Vagina (tissue), 2 donors: ENCODE data around the gene FHIP1A. TPM values are rescaled to one million over a fixed set of nuclear protein-coding genes. Genes with fewer than 3 reads are reported as not detected.

Source experiments
- DNase-seq, 2 donors: peaks; one replicate each; pipeline ENCODE4 v3.0.0-alpha.2; 2017; ENCODE audit errors: extremely low spot score in 2 of 2
- H3K27ac ChIP-seq: fragments of 200-600 bp; sonication (generic); one replicate; pipeline ENCODE4 v1.5.1; 2019
- H3K27me3 ChIP-seq: fragments of 200-600 bp; sonication (generic); one replicate; pipeline ENCODE4 v1.5.1; 2019
- H3K36me3 ChIP-seq, 2 donors: fragments of 200-600 bp; sonication (generic); one replicate each; pipeline ENCODE4 v1.5.1; 2017 to 2019
- H3K4me1 ChIP-seq: fragments of 200-600 bp; sonication (generic); one replicate; pipeline ENCODE4 v1.5.1; 2019
- H3K4me3 ChIP-seq, 2 donors: fragments of 200-600 bp; sonication (generic); 1 replicate in 1 of 2; 2 replicates in 1 of 2; pipeline ENCODE4 v1.5.1; 2016 to 2019
- H3K9me3 ChIP-seq: fragments of 200-600 bp; sonication (generic); one replicate; pipeline ENCODE4 v1.5.1; 2019
- CTCF ChIP-seq, 3 experiments: fragments of 450-650 bp in 2 of 3; fragments of 200-600 bp in 1 of 3; sonication (generic) in 1 of 3; IDR thresholded peaks; one replicate each; pipeline ENCODE4 v1.5.1; 2017 to 2019; ENCODE audit warnings: antibody characterized with exemption in 3 of 3, mild to moderate bottlenecking in 2 of 3, moderate library complexity in 2 of 3
- POLR2A ChIP-seq, 2 donors: fragments of 450-650 bp; IDR thresholded peaks; one replicate each; pipeline ENCODE4 v1.6.1; 2017; ENCODE audit warnings: antibody characterized with exemption in 2 of 2, mild to moderate bottlenecking in 2 of 2, moderate library complexity in 2 of 2
- POLR2AphosphoS5 ChIP-seq, 2 donors: sonication (generic); formaldehyde crosslinking; IDR thresholded peaks; one replicate each; pipeline ENCODE4 v1.9.0; 2017; ENCODE audit warnings: antibody characterized with exemption in 2 of 2, mild to moderate bottlenecking in 2 of 2, low read depth in 1 of 2; ENCODE audit not compliant: insufficient read depth in 1 of 2
- intact Hi-C: fragments of 100-400 bp; cut with DNase I; formaldehyde crosslinking; loops from one replicate; pipeline ENCODE4 v1.15.1; 2023
- total RNA-seq: library from RNA; depleted of rRNA; stranded (reverse); fragments of >200 nt; gene quantifications from one replicate; pipeline ENCODE4 v1.2.3, GENCODE V29; 2016

FHIP1A gene
- total RNA-seq, 1 donor from 2014 or later = 20.4 TPM

DNA sequence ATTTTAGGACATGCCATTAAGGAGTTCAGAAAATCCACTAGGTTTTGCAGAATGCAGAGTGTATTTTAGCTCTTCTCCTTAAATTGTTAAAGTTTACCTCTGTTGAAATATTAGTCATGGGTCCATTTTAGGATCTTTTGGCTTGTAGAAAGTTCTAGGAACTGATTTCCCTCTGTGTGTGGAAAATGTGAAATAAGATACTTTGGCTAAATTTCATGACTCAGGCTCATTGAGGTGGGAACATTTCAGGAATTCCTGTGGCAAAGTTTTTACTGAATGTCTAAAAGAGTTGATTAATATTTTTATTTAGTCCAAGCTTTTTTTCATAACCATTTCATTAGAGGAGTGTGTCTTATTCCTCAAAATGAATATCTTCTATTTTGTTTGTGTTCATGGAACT, 7.0 kb downstream of the FHIP1A start:
- Histone ChIP-seq H3K36me3 (no peaks in the 10 kb centered on the region), H3K9me3 (no peaks in the 10 kb centered on the region), H3K27me3 (no peaks in the 10 kb centered on the region), H3K27ac (no peak overlapping the region), H3K4me3 (no peak overlapping the region), H3K4me1 (no peaks in the 10 kb centered on the region)
- intact Hi-C loops = no loop called here
- TF ChIP-seq CTCF (IDR thresholded peaks at IDR 0.05) (no peak), POLR2A (IDR thresholded peaks at IDR 0.05) (no peak), POLR2AphosphoS5 (IDR thresholded peaks at IDR 0.05; ENCODE audit: insufficient read depth in 1 of 2, low read depth in 1 of 2) (no peak)
- no peak for DNase-seq

DNA sequence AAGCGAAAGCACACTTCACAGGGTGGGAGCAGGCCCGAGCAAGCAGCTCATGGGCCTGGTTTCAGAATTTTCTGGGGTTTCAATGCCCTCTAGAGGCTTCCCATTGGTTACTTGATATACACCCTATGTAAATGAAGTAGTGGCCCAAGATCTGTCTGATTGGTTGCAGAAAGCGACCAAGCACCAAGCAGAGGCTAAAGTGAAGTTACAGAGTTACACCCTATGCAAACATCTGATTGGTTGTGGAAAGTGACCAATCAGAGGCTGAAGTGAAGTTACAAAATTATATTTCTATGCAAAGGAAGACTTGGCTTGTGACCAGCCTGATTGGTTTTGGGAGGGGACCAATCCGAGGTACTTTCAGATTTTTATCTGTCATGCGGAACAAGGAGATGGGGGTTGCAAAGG, 8.2 kb downstream of the FHIP1A start:
- Histone ChIP-seq H3K9me3 (no peaks in the 10 kb centered on the region), H3K4me3 (no peak overlapping the region), H3K27me3 (no peaks in the 10 kb centered on the region), H3K27ac (no peak overlapping the region), H3K4me1 (no peaks in the 10 kb centered on the region), H3K36me3 (no peaks in the 10 kb centered on the region)
- DNase-seq = no peak
- TF ChIP-seq CTCF (IDR thresholded peaks at IDR 0.05) = no peak
- TF ChIP-seq POLR2A (IDR thresholded peaks at IDR 0.05) = no peak
- no peak for TF ChIP-seq POLR2AphosphoS5 (IDR thresholded peaks at IDR 0.05; ENCODE audit: insufficient read depth in 1 of 2, low read depth in 1 of 2)
- intact Hi-C loops = no loop called here

- Histone ChIP-seq H3K4me1 (no peaks in the 10 kb centered on the region), H3K27ac (no peak overlapping the region), H3K9me3 (no peaks in the 10 kb centered on the region), H3K36me3 (no peaks in the 10 kb centered on the region), H3K4me3 (no peak overlapping the region), H3K27me3 (no peaks in the 10 kb centered on the region)
- DNase-seq = no peak
- TF ChIP-seq POLR2A (IDR thresholded peaks at IDR 0.05) (no peak), POLR2AphosphoS5 (IDR thresholded peaks at IDR 0.05; ENCODE audit: insufficient read depth in 1 of 2, low read depth in 1 of 2) (no peak), CTCF (IDR thresholded peaks at IDR 0.05) (no peak)
- intact Hi-C loops = no loop called here
Measured at GRCh38 chr4:151417766-151418376, 8.9 kb downstream of the FHIP1A start.

GRCh38 chr4:151418385-151418784, 9.4 kb downstream of the FHIP1A start:
- Histone ChIP-seq H3K9me3 (no peaks in the 10 kb centered on the region), H3K27ac (no peak overlapping the region), H3K4me1 (no peaks in the 10 kb centered on the region), H3K36me3 (no peaks in the 10 kb centered on the region), H3K27me3 (no peaks in the 10 kb centered on the region), H3K4me3 (no peak overlapping the region)
- TF ChIP-seq POLR2A (IDR thresholded peaks at IDR 0.05) (no peak), POLR2AphosphoS5 (IDR thresholded peaks at IDR 0.05; ENCODE audit: insufficient read depth in 1 of 2, low read depth in 1 of 2) (no peak), CTCF (IDR thresholded peaks at IDR 0.05) (no peak)
- intact Hi-C loops = no loop called here
- DNase-seq = no peak

DNA sequence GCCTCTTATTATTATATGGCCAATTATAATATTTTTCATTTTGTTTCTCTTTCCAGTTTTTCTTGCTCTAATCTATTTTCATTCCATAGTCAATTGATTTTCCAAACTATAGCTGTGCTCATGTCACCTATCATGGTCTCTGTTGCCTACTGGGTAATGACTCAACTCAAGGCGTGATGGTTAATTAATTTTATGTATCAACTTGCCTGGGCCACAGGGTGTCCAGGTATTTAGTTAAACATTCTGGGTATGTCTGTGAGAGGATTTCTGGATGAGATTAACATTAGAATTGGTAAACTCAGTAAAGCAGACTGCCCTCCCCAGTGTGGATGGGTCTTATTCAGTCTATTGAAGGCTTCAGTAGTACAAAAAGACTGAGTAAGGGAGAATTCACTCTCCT, 9.9 kb downstream of the FHIP1A start:
- H3K27me3 ChIP-seq = no peaks in the 10 kb centered on the region
- H3K27ac ChIP-seq = no peak overlapping the region
- H3K4me1 ChIP-seq = no peaks in the 10 kb centered on the region
- H3K4me3 ChIP-seq = no peak overlapping the region
- TF ChIP-seq POLR2A (IDR thresholded peaks at IDR 0.05) (no peak), POLR2AphosphoS5 (IDR thresholded peaks at IDR 0.05; ENCODE audit: insufficient read depth in 1 of 2, low read depth in 1 of 2) (no peak), CTCF (IDR thresholded peaks at IDR 0.05) (no peak)
- intact Hi-C loops = no loop called here
- no peaks in the 10 kb centered on the region for H3K36me3 ChIP-seq
- no peak for DNase-seq
- H3K9me3 ChIP-seq = no peaks in the 10 kb centered on the region
